Mesendoderm (in vitro differentiated cells): ENCODE results near the gene TTC39B.

Experiments
- DNase-seq: peaks from one replicate; pipeline ENCODE4 v3.0.0; 2013
- H2AK5ac ChIP-seq: 2 replicates; pipeline ENCODE4 v1.6.1; 2013; ENCODE audit warnings: low read length, inconsistent platforms
- H2BK120ac ChIP-seq: 2 replicates; pipeline ENCODE4 v1.6.1; 2013; ENCODE audit warnings: low read depth, mild to moderate bottlenecking, low read length, moderate library complexity, mixed read lengths
- H2BK15ac ChIP-seq: replicated peaks from 2 replicates; pipeline ENCODE4 v1.6.1; 2013; ENCODE audit warnings: low read depth, mild to moderate bottlenecking, moderate library complexity
- H2BK5ac ChIP-seq: 2 replicates; pipeline ENCODE4 v1.6.1; 2013; ENCODE audit warnings: low read length, inconsistent platforms
- H3K18ac ChIP-seq: 2 replicates; pipeline ENCODE4 v1.6.1; 2013; ENCODE audit warnings: mild to moderate bottlenecking, low read length, mixed read lengths
- H3K23ac ChIP-seq: one replicate; pipeline ENCODE4 v1.6.1; 2013; ENCODE audit warnings: low read length
- H3K27ac ChIP-seq: 2 replicates; pipeline ENCODE4 v1.5.1; 2013; ENCODE audit warnings: low read depth, mild to moderate bottlenecking, inconsistent platforms, low read length, moderate library complexity
- H3K27me3 ChIP-seq: 2 replicates; pipeline ENCODE4 v1.6.1; 2013; ENCODE audit warnings: low read length, control low read depth, mild to moderate bottlenecking, inconsistent platforms; ENCODE audit not compliant: insufficient read depth, poor library complexity
- H3K36me3 ChIP-seq: 2 replicates; pipeline ENCODE4 v1.6.1; 2013; ENCODE audit warnings: low read length, inconsistent platforms; ENCODE audit not compliant: control insufficient read depth, insufficient read depth
- H3K4ac ChIP-seq: one replicate; pipeline ENCODE4 v1.6.1; 2013; ENCODE audit warnings: low read depth, mild to moderate bottlenecking, low read length, moderate library complexity
- H3K4me1 ChIP-seq: 2 replicates; pipeline ENCODE4 v1.6.1; 2013; ENCODE audit warnings: low read depth, low read length, inconsistent platforms; ENCODE audit not compliant: control insufficient read depth
- H3K4me2 ChIP-seq: 2 replicates; pipeline ENCODE4 v1.6.1; 2013; ENCODE audit warnings: low read length
- H3K4me3 ChIP-seq: 2 replicates; pipeline ENCODE4 v1.5.1; 2013; ENCODE audit warnings: mild to moderate bottlenecking, low read length
- H3K56ac ChIP-seq: one replicate; pipeline ENCODE4 v1.6.1; 2013; ENCODE audit warnings: low read length
- H3K79me1 ChIP-seq: 2 replicates; pipeline ENCODE4 v1.6.1; 2013; ENCODE audit warnings: low read length, inconsistent platforms
- H3K79me2 ChIP-seq: 2 replicates; pipeline ENCODE4 v1.6.1; 2013; ENCODE audit warnings: mild to moderate bottlenecking, low read length; ENCODE audit not compliant: control insufficient read depth, insufficient read depth
- H3K9ac ChIP-seq: 2 replicates; pipeline ENCODE4 v1.6.1; 2013; ENCODE audit warnings: low read length, inconsistent platforms
- H4K5ac ChIP-seq: one replicate; pipeline ENCODE4 v1.6.1; 2013; ENCODE audit warnings: low read length
- H4K8ac ChIP-seq: one replicate; pipeline ENCODE4 v1.6.1; 2013; ENCODE audit warnings: low read depth, mild to moderate bottlenecking, control low read depth, low read length, moderate library complexity
- WGBS: extraction: QIAGEN DNeasy Blood & Tissue Kit; methylation state at CpG from one replicate; pipeline ENCODE4 v1.1.7; 2013; ENCODE audit warnings: low lambda C conversion rate, missing lambda C conversion rate; ENCODE audit not compliant: insufficient coverage; ENCODE audit errors: extremely low coverage; 5-methylcytosine and 5-hydroxymethylcytosine counted together

The TTC39B gene

GRCh38 chr9:15304632-15305031, 2.4 kb downstream of the TTC39B start:
- no peak overlapping the region for H4K8ac ChIP-seq
- peaks cover 20% of the 10 kb centered on the region for H3K79me2 ChIP-seq
- no peaks in the 10 kb centered on the region for H3K27me3 ChIP-seq
- H3K18ac ChIP-seq: no peak overlapping the region
- no peak overlapping the region for H3K9ac ChIP-seq
- H3K4me1 ChIP-seq: peaks cover 2% of the 10 kb centered on the region
- peaks cover 7% of the 10 kb centered on the region for H3K79me1 ChIP-seq
- H2BK5ac ChIP-seq: no peak overlapping the region
- DNase-seq: no peak
- H3K27ac ChIP-seq: no peak overlapping the region
- H3K56ac ChIP-seq: no peak overlapping the region
- H2BK120ac ChIP-seq: no peak overlapping the region
- no peak overlapping the region for H3K4me3 ChIP-seq
- WGBS: 100% methylated on average over 1 of the region's 1 CpG
- H3K4ac ChIP-seq: no peak overlapping the region
- H4K5ac ChIP-seq: no peak overlapping the region
- H2BK15ac ChIP-seq: peak overlapping the region; percentile 19
- no peaks in the 10 kb centered on the region for H3K36me3 ChIP-seq
- H2AK5ac ChIP-seq: no peak overlapping the region
- no peak overlapping the region for H3K4me2 ChIP-seq
- no peak overlapping the region for H3K23ac ChIP-seq

- H3K18ac ChIP-seq: no peak overlapping the region
- H3K9ac ChIP-seq: no peak overlapping the region
- no peak overlapping the region for H3K4me3 ChIP-seq
- no peak overlapping the region for H3K27ac ChIP-seq
- H4K5ac ChIP-seq: no peak overlapping the region
- no peak overlapping the region for H2BK120ac ChIP-seq
- no peak overlapping the region for H2BK15ac ChIP-seq
- H3K27me3 ChIP-seq: no peaks in the 10 kb centered on the region
- H3K79me2 ChIP-seq: peaks cover 44% of the 10 kb centered on the region
- H3K79me1 ChIP-seq: peaks cover 23% of the 10 kb centered on the region
- H4K8ac ChIP-seq: no peak overlapping the region
- WGBS: no CpG with 5 or more reads among the region's 1 CpG
- peak overlapping the region; percentile 49 for H2AK5ac ChIP-seq
- peak overlapping the region; percentile 54 for H3K56ac ChIP-seq
- H3K4ac ChIP-seq: no peak overlapping the region
- H3K36me3 ChIP-seq: peaks cover 1% of the 10 kb centered on the region
- DNase-seq: no peak
- H3K23ac ChIP-seq: no peak overlapping the region
- no peak overlapping the region for H3K4me2 ChIP-seq
- H3K4me1 ChIP-seq: peaks cover 8% of the 10 kb centered on the region
- peak overlapping the region; percentile 6 for H2BK5ac ChIP-seq
Observed at GRCh38 chr9:15300218-15300617, 6.8 kb downstream of the TTC39B start.

- Histone ChIP-seq H4K8ac (no peak overlapping the region), H4K5ac (no peak overlapping the region), H3K4ac (no peak overlapping the region), H2BK15ac (no peak overlapping the region), H2BK120ac (no peak overlapping the region), H3K79me2 (peaks cover 39% of the 10 kb centered on the region), H2AK5ac (no peak overlapping the region), H3K79me1 (peaks cover 23% of the 10 kb centered on the region), H3K56ac (no peak overlapping the region), H2BK5ac (no peak overlapping the region), H3K36me3 (peaks cover 1% of the 10 kb centered on the region), H3K23ac (no peak overlapping the region), H3K27me3 (no peaks in the 10 kb centered on the region), H3K4me1 (peaks cover 14% of the 10 kb centered on the region), H3K4me2 (no peak overlapping the region), H3K4me3 (no peak overlapping the region), H3K27ac (no peak overlapping the region), H3K18ac (no peak overlapping the region), H3K9ac (no peak overlapping the region)
- no CpG with 5 or more reads among the region's 6 CpGs for WGBS
- peak; percentile 61 for DNase-seq
Observed at GRCh38 chr9:15299374-15299939, 7.6 kb downstream of the TTC39B start.

- Histone ChIP-seq H2BK120ac (no peak overlapping the region), H3K27ac (no peak overlapping the region), H3K36me3 (peaks cover 1% of the 10 kb centered on the region), H3K4me2 (no peak overlapping the region), H2AK5ac (no peak overlapping the region), H3K4me1 (peaks cover 14% of the 10 kb centered on the region), H3K27me3 (no peaks in the 10 kb centered on the region), H3K18ac (no peak overlapping the region), H3K4ac (no peak overlapping the region), H3K4me3 (no peak overlapping the region), H3K23ac (no peak overlapping the region), H2BK5ac (no peak overlapping the region), H3K56ac (no peak overlapping the region), H2BK15ac (no peak overlapping the region), H3K79me2 (peaks cover 38% of the 10 kb centered on the region), H4K5ac (no peak overlapping the region), H3K9ac (no peak overlapping the region), H3K79me1 (peaks cover 25% of the 10 kb centered on the region), H4K8ac (no peak overlapping the region)
- WGBS: no CpG with 5 or more reads among the region's 3 CpGs
- no peak for DNase-seq
Observed at GRCh38 chr9:15298362-15298761, 8.7 kb downstream of the TTC39B start.

GRCh38 chr9:15295761-15296405, 11.1 kb downstream of the TTC39B start:
- H4K5ac ChIP-seq: no peak overlapping the region
- H4K8ac ChIP-seq: no peak overlapping the region
- H3K56ac ChIP-seq: no peak overlapping the region
- no peak for DNase-seq
- peaks cover 35% of the 10 kb centered on the region for H3K79me2 ChIP-seq
- H3K9ac ChIP-seq: no peak overlapping the region
- H3K79me1 ChIP-seq: peaks cover 25% of the 10 kb centered on the region
- no peak overlapping the region for H2BK5ac ChIP-seq
- no peak overlapping the region for H3K18ac ChIP-seq
- H2BK15ac ChIP-seq: no peak overlapping the region
- no peak overlapping the region for H3K4ac ChIP-seq
- no peak overlapping the region for H3K23ac ChIP-seq
- H3K4me3 ChIP-seq: no peak overlapping the region
- H3K36me3 ChIP-seq: peaks cover 1% of the 10 kb centered on the region
- H3K27ac ChIP-seq: no peak overlapping the region
- H3K4me2 ChIP-seq: no peak overlapping the region
- no peak overlapping the region for H2BK120ac ChIP-seq
- no CpG with 5 or more reads among the region's 4 CpGs for WGBS
- H2AK5ac ChIP-seq: no peak overlapping the region
- H3K27me3 ChIP-seq: no peaks in the 10 kb centered on the region
- H3K4me1 ChIP-seq: peaks cover 14% of the 10 kb centered on the region

GRCh38 chr9:15294604-15295003, 12.4 kb downstream of the TTC39B start:
- WGBS: no CpG with 5 or more reads among the region's 4 CpGs

More at GRCh38 chr9:15294604-15295003, 12.4 kb downstream of the TTC39B start:
- DNase-seq: peak; percentile 37
- Histone ChIP-seq H3K56ac (peak overlapping the region; percentile 17), H3K18ac (no peak overlapping the region), H4K5ac (no peak overlapping the region), H3K4me1 (peaks cover 14% of the 10 kb centered on the region), H3K36me3 (peaks cover 1% of the 10 kb centered on the region), H4K8ac (no peak overlapping the region), H3K27me3 (no peaks in the 10 kb centered on the region), H3K23ac (no peak overlapping the region), H3K27ac (peak overlapping the region; percentile 28), H2AK5ac (no peak overlapping the region), H3K79me1 (peaks cover 22% of the 10 kb centered on the region), H3K9ac (peak overlapping the region; percentile 12), H2BK5ac (no peak overlapping the region), H3K79me2 (peaks cover 27% of the 10 kb centered on the region), H2BK15ac (no peak overlapping the region), H3K4ac (no peak overlapping the region), H2BK120ac (no peak overlapping the region), H3K4me3 (no peak overlapping the region), H3K4me2 (no peak overlapping the region)
